ENCODE measurements around the gene NCOR2. TPM values are rescaled to one million over a fixed set of nuclear protein-coding genes. Genes with fewer than 3 reads are reported as not detected.

Gene NCOR2
- total and polyA plus RNA-seq, 2 of the 4 experiments (the other 2 are of a cell fraction) = 12.9 to 40.8 TPM

DNA sequence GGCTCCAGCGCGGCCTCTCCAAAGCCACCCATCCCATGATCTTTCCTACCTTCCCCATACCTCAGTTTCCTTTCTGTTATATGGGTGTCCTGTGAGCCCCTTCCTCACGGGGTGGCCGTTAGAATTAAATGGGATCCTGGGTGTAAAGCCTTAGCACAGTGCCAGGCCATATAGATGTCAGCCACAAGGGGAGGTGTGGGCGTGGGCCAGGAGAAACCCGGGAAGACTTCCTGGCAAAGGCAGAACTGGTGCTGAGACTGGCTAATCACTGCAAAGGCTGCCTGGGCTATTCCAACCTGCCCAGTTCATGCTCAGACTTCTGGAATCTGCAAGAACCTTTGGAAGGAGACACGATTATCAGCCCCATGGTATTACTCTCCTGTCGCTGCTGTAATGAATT is 11.0 kb upstream of the NCOR2 start:
- dilution Hi-C loops (cut with HindIII; ENCODE audit: low sequenced_read_pairs, unreplicated experiment) (no loop called here), in situ Hi-C loops (cut with MboI; ENCODE audit: low sequenced_read_pairs) (no loop called here), intact Hi-C loops (cut with micrococcal nuclease) (no loop called here)
- H2BK5ac ChIP-seq (ENCODE audit: low read depth, low read length, poor library complexity, severe bottlenecking) = no peak overlapping the region
- 88% methylated on average over 2 of the region's 8 CpGs; no CpG with 5 or more reads in 1 of the 2 experiments for WGBS, 2 experiments (ENCODE audit: extremely low coverage in 2 of 2, insufficient read length in 1 of 2)
- H2BK20ac ChIP-seq (ENCODE audit: low read depth, low read length) = no peak overlapping the region
- no peaks in the 10 kb centered on the region for H3K36me3 ChIP-seq (ENCODE audit: control insufficient read depth, insufficient read depth, low read length)
- H2AFZ ChIP-seq (replicated peaks; ENCODE audit: low read length, poor library complexity) = no peak overlapping the region
- no peak overlapping the region for H2BK120ac ChIP-seq (ENCODE audit: low read depth, low read length)
- no peak overlapping the region for H3K18ac ChIP-seq (ENCODE audit: low read depth, low read length)
- no peak overlapping the region for H4K8ac ChIP-seq (ENCODE audit: low read depth in 2 of 2, low read length in 2 of 2)
- no peak overlapping the region for H3K4me2 ChIP-seq (ENCODE audit: low read depth, low read length)
- H3K9me3 ChIP-seq (ENCODE audit: control insufficient read depth, insufficient read depth, low read length) = peaks cover 13% of the 10 kb centered on the region
- H4K5ac ChIP-seq (ENCODE audit: low read depth, low read length) = no peak overlapping the region
- no peak overlapping the region for H3K14ac ChIP-seq (replicated peaks; ENCODE audit: low read depth, low read length)
- no peak overlapping the region for H3K4ac ChIP-seq (ENCODE audit: low read depth, low read length)
- no peak overlapping the region for H2AK9ac ChIP-seq (replicated peaks; ENCODE audit: low read depth, low read length, poor library complexity)
- H3K27me3 ChIP-seq (ENCODE audit: control insufficient read depth, insufficient read depth, low read length) = no peaks in the 10 kb centered on the region
- ATAC-seq (ENCODE audit: low read depth) (no peak), DNase-seq (no peak)
- peak; percentile 16; the same call in 1 of the 2 replicates for TF ChIP-seq SMC3 (IDR thresholded peaks at IDR 0.05; ENCODE audit: low read depth, low read length)
- TF ChIP-seq BHLHE40 (IDR thresholded peaks at IDR 0.05; ENCODE audit: low read depth, low read length) = no peak
- CTCF ChIA-PET = no interaction called here
- no peak overlapping the region for H3K23ac ChIP-seq (ENCODE audit: low read depth, low read length)
- no peak overlapping the region for H2BK15ac ChIP-seq (ENCODE audit: low read depth, low read length)
- no peak overlapping the region for H3K4me3 ChIP-seq (ENCODE audit: insufficient read depth, low read depth, low read length)
- H3K27ac ChIP-seq (ENCODE audit: insufficient read depth, low read length) = no peak overlapping the region
- H2AK5ac ChIP-seq (ENCODE audit: low read depth, low read length) = no peak overlapping the region
- H3K56ac ChIP-seq (ENCODE audit: extremely low read depth, insufficient read depth, low read length) = no peak overlapping the region
- H3K9me1 ChIP-seq (ENCODE audit: insufficient read depth, low read length) = no peaks in the 10 kb centered on the region
- peaks cover 6% of the 10 kb centered on the region; the same call in 1 of the 2 replicates for H3K4me1 ChIP-seq (ENCODE audit: control insufficient read depth, insufficient read depth, low read length)
- POLR2A ChIA-PET (ENCODE audit: unreplicated experiment) = no interaction called here
- BruUV-seq (replicated peaks) = no TSS peak
- no peak overlapping the region for H4K91ac ChIP-seq (ENCODE audit: insufficient read depth, low read depth, low read length)
- H4K20me1 ChIP-seq (ENCODE audit: insufficient read depth, low read length) = no peaks in the 10 kb centered on the region
- no peak overlapping the region for H3K9ac ChIP-seq (ENCODE audit: low read depth, low read length)
- no peaks in the 10 kb centered on the region for H3K79me1 ChIP-seq (ENCODE audit: low read depth in 1 of 2, low read length in 2 of 2)

Data from IMR-90 (cell line).